Esophagus squamous epithelium (tissue), 5 donors: Measurements from ENCODE around the gene UVRAG. TPM values are rescaled to one million over a fixed set of nuclear protein-coding genes. Genes with fewer than 3 reads are reported as not detected.

Experiments
- DNase-seq: peaks from one replicate; lab custom pipeline; 2025; lab: John Stamatoyannopoulos, UW
- H3K27ac ChIP-seq, 4 donors: fragments of 200-600 bp; sonication (generic); one replicate each; pipeline ENCODE4 v1.5.1; 2016 to 2019; ENCODE audit warnings: mild to moderate bottlenecking in 1 of 4
- H3K27me3 ChIP-seq, 4 donors: fragments of 200-600 bp; sonication (generic); 1 replicate in 3 of 4; 2 replicates in 1 of 4; pipeline versions ENCODE4 v1.5.1 to v1.6.0; 2017 to 2021; ENCODE audit warnings: antibody characterized with exemption in 1 of 4
- H3K36me3 ChIP-seq, 3 donors: fragments of 200-600 bp; sonication (generic); one replicate each; pipeline ENCODE4 v1.5.1; 2016 to 2019
- H3K4me1 ChIP-seq, 3 donors: fragments of 200-600 bp; sonication (generic); one replicate each; pipeline ENCODE4 v1.5.1; 2017 to 2019
- H3K4me3 ChIP-seq, 4 donors: fragments of 200-600 bp; sonication (generic); 1 replicate in 3 of 4; 2 replicates in 1 of 4; pipeline ENCODE4 v1.5.1; 2016 to 2019; ENCODE audit warnings: mild to moderate bottlenecking in 2 of 4, moderate library complexity in 1 of 4
- H3K9me3 ChIP-seq, 3 donors: fragments of 200-600 bp; sonication (generic); one replicate each; pipeline ENCODE4 v1.5.1; 2016 to 2019
- POLR2A ChIP-seq, 4 donors: fragments of 450-650 bp; IDR thresholded peaks; one replicate each; pipeline ENCODE4 v1.6.1; 2017; ENCODE audit warnings: antibody characterized with exemption in 4 of 4, mild to moderate bottlenecking in 4 of 4, moderate library complexity in 3 of 4
- WGBS, 2 donors: methylation state at CpG; one replicate each; pipeline ENCODE4 v1.1.5; 2018; 5-methylcytosine and 5-hydroxymethylcytosine counted together
- intact Hi-C: fragments of 100-400 bp; cut with DNase I; formaldehyde crosslinking; loops from one replicate; pipeline ENCODE4 v1.15.0; 2022
- total RNA-seq, 4 donors: library from RNA; depleted of rRNA; stranded (reverse); fragments of >200 nt; gene quantifications; one replicate each; pipeline ENCODE4 v1.1.0, GENCODE V29; 2016
- TF ChIP-seq, protein P1 (sequence below), 6 experiments: fragments of 450-650 bp in 4 of 6; fragments of 200-600 bp in 2 of 6; sonication (generic) in 2 of 6; IDR thresholded peaks; one replicate each; pipeline ENCODE4 v1.5.1; 2016 to 2019; ENCODE audit warnings: antibody characterized with exemption in 6 of 6, mild to moderate bottlenecking in 4 of 6, moderate library complexity in 4 of 6
- donor health status: DM: yes; HTN: yes; CAD: no.

Gene UVRAG
- total RNA-seq, 4 donors from 2014 or later: 3.5 to 15.4 (median 8.5) TPM

- TF ChIP-seq, protein P1, sequence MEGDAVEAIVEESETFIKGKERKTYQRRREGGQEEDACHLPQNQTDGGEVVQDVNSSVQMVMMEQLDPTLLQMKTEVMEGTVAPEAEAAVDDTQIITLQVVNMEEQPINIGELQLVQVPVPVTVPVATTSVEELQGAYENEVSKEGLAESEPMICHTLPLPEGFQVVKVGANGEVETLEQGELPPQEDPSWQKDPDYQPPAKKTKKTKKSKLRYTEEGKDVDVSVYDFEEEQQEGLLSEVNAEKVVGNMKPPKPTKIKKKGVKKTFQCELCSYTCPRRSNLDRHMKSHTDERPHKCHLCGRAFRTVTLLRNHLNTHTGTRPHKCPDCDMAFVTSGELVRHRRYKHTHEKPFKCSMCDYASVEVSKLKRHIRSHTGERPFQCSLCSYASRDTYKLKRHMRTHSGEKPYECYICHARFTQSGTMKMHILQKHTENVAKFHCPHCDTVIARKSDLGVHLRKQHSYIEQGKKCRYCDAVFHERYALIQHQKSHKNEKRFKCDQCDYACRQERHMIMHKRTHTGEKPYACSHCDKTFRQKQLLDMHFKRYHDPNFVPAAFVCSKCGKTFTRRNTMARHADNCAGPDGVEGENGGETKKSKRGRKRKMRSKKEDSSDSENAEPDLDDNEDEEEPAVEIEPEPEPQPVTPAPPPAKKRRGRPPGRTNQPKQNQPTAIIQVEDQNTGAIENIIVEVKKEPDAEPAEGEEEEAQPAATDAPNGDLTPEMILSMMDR (IDR thresholded peaks at IDR 0.05): no peak
- TF ChIP-seq POLR2A (IDR thresholded peaks at IDR 0.05): no peak
- Histone ChIP-seq H3K27ac (no peak overlapping the region), H3K36me3 (no peaks in the 10 kb centered on the region), H3K9me3 (no peaks in the 10 kb centered on the region), H3K4me1 (no peaks in the 10 kb centered on the region), H3K4me3 (no peak overlapping the region), H3K27me3 (no peaks in the 10 kb centered on the region)
- intact Hi-C loops: no loop called here
- DNase-seq: no peak
- no CpG with 5 or more reads among the region's 4 CpGs for WGBS, 2 donors
Observed at GRCh38 chr11:76170468-76170867, 355.5 kb downstream of the UVRAG start.

DNA sequence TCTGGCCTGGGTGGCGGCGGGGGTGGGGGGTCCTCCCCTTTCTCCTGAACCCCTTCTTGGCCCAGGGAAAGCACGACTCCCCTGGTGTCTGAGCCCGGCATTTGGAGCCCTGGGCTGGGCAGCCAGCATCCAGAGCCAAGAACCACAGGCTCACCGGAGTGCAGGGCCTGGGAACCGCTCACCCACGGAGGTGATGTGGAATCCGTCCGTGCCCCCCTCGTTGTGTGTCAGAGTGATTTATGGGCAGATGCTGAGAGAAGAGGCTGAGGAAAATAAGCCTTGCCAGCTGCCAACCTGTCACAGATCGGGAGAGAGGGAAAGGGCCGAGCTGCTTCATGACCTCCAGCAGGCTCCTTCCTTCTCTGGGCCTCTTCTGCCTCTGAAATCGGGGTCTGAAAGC lies 357.6 kb downstream of the UVRAG start:
- H3K27me3 ChIP-seq: no peaks in the 10 kb centered on the region
- no peak overlapping the region for H3K27ac ChIP-seq
- no peaks in the 10 kb centered on the region for H3K4me1 ChIP-seq
- DNase-seq: no peak
- intact Hi-C loops: no loop called here
- H3K9me3 ChIP-seq: no peaks in the 10 kb centered on the region
- 59% methylated on average over 4 of the region's 13 CpGs; no CpG with 5 or more reads in 1 of the 2 donors for WGBS, 2 donors
- TF ChIP-seq, protein P1 (IDR thresholded peaks at IDR 0.05): no peak
- TF ChIP-seq POLR2A (IDR thresholded peaks at IDR 0.05): no peak
- no peak overlapping the region for H3K4me3 ChIP-seq
- H3K36me3 ChIP-seq: no peaks in the 10 kb centered on the region

DNA sequence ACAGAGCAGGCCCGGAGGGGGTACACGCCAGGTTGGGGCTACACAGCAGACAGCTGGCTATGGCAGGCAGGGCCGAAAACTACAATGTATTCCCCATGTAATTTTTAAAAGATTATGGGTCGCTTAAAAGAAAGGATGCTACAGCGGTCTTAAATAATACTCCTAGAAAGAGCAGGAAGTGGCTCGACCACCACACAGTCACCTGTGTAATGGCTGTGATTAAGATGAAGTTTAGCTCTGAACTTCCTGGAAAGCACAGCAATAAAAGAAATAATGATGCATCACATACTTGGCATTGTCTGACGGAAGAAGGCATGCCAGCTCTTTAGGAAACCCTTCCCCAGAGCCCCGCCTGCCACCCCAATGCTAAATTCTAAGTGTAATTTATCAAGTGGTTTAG lies 358.7 kb downstream of the UVRAG start:
- TF ChIP-seq POLR2A (IDR thresholded peaks at IDR 0.05): no peak
- TF ChIP-seq, protein P1 (IDR thresholded peaks at IDR 0.05): no peak
- 62 to 67% methylated on average over 8 of the region's 8 CpGs for WGBS, 2 donors

GRCh38 chr11:76174330-76174729 lies 359.3 kb downstream of the UVRAG start:
- intact Hi-C loops: no loop called here
- H3K4me3 ChIP-seq: no peak overlapping the region
- H3K27me3 ChIP-seq: no peaks in the 10 kb centered on the region
- H3K9me3 ChIP-seq: no peaks in the 10 kb centered on the region
- 80 to 82% methylated on average over 4 to 5 of the region's 5 CpGs for WGBS, 2 donors
- H3K4me1 ChIP-seq: no peaks in the 10 kb centered on the region
- no peak for DNase-seq
- no peaks in the 10 kb centered on the region for H3K36me3 ChIP-seq
- no peak for TF ChIP-seq POLR2A (IDR thresholded peaks at IDR 0.05)
- TF ChIP-seq, protein P1 (IDR thresholded peaks at IDR 0.05): no peak
- no peak overlapping the region for H3K27ac ChIP-seq

More for the DNA sequence above, 358.7 kb downstream of the UVRAG start:
- H3K4me1 ChIP-seq: no peaks in the 10 kb centered on the region
- H3K27me3 ChIP-seq: no peaks in the 10 kb centered on the region
- H3K27ac ChIP-seq: no peak overlapping the region
- intact Hi-C loops: no loop called here
- no peaks in the 10 kb centered on the region for H3K36me3 ChIP-seq
- no peaks in the 10 kb centered on the region for H3K9me3 ChIP-seq
- no peak overlapping the region for H3K4me3 ChIP-seq
- DNase-seq: no peak

DNA sequence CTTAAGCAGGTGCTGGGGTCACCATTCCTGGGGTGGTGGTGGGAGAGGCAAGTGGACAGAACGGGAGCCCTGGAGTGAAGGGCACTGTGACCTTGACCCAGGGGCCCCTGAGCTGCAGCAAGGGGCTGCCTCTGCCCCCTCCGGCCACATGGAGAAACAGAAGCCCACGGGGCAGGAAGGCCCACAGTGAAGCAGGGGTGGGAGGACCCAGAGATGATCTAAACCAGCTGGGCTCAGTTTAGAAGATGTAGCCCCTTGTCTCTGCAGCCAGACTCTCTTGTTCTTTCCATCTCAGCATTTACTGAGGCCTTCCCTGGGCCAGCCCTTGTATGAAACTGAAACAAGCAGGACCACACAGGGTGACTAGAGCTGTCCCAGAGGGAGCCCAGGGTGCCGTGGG lies 360.8 kb downstream of the UVRAG start:
- no CpG with 5 or more reads among the region's 4 CpGs for WGBS, 2 donors
- Histone ChIP-seq H3K36me3 (no peaks in the 10 kb centered on the region), H3K27me3 (no peaks in the 10 kb centered on the region), H3K4me3 (no peak overlapping the region), H3K9me3 (no peaks in the 10 kb centered on the region), H3K27ac (no peak overlapping the region), H3K4me1 (no peaks in the 10 kb centered on the region)
- no peak for TF ChIP-seq POLR2A (IDR thresholded peaks at IDR 0.05)
- TF ChIP-seq, protein P1 (IDR thresholded peaks at IDR 0.05): no peak
- intact Hi-C loops: no loop called here
- no peak for DNase-seq
